ENCODE measurements around the gene DCDC1.

DCDC1 gene

GRCh38 chr11:31369348-31370329 is at the start of gene DCDC1, which contains the start of gene DNAJC24:
Gene DCDC1 (minus strand): TSS chr11:31369739. CDS start chr11:31328280, 41,459 bp downstream.
Gene DNAJC24 (plus strand): TSS chr11:31369860. CDS start chr11:31370749, 889 bp downstream.
- DNase-seq = peak; percentile 99

GRCh38 chr11:31419138-31419537 is 49.6 kb upstream of the DCDC1 start:
- DNase-seq = no peak

- DNase-seq = no peak
Measured at GRCh38 chr11:31417816-31418215, 48.3 kb upstream of the DCDC1 start.

- DNase-seq = peak; percentile 72
Measured at GRCh38 chr11:31417357-31417756, 47.8 kb upstream of the DCDC1 start.

GRCh38 chr11:31415435-31415834 is 45.9 kb upstream of the DCDC1 start:
- DNase-seq = no peak

GRCh38 chr11:31414338-31414737 is 44.8 kb upstream of the DCDC1 start:
- DNase-seq = peak; percentile 45

GRCh38 chr11:31412946-31413345 is 43.4 kb upstream of the DCDC1 start:
- DNase-seq = no peak

- no peak for DNase-seq
Measured at GRCh38 chr11:31408201-31408600, 38.7 kb upstream of the DCDC1 start.

GRCh38 chr11:31404614-31405013 is 35.1 kb upstream of the DCDC1 start:
- no peak for DNase-seq

- DNase-seq = peak; percentile 63
Measured at GRCh38 chr11:31397239-31397834, 27.8 kb upstream of the DCDC1 start.

- no peak for DNase-seq
Measured at GRCh38 chr11:31387379-31387778, 17.8 kb upstream of the DCDC1 start.

- no peak for DNase-seq
Measured at GRCh38 chr11:31383116-31383515, 13.6 kb upstream of the DCDC1 start.

- DNase-seq = no peak
Measured at GRCh38 chr11:31375879-31376278, 6.3 kb upstream of the DCDC1 start.

GRCh38 chr11:31366795-31367194 is 2.7 kb downstream of the DCDC1 start:
- DNase-seq = no peak

GRCh38 chr11:31361743-31362142 is 7.8 kb downstream of the DCDC1 start:
- no peak for DNase-seq

- DNase-seq = no peak
Measured at GRCh38 chr11:31355817-31356216, 13.7 kb downstream of the DCDC1 start.

GRCh38 chr11:31355131-31355530 is 14.4 kb downstream of the DCDC1 start:
- DNase-seq = no peak

GRCh38 chr11:31351168-31351567 is 18.4 kb downstream of the DCDC1 start:
- DNase-seq = no peak

GRCh38 chr11:31340903-31341572 is 28.5 kb downstream of the DCDC1 start:
- DNase-seq = peak; percentile 42

GRCh38 chr11:31337806-31338205 is 31.7 kb downstream of the DCDC1 start:
- DNase-seq = no peak

- DNase-seq = no peak
Measured at GRCh38 chr11:31328697-31329096, 40.8 kb downstream of the DCDC1 start.

GRCh38 chr11:31327417-31327816 is 42.1 kb downstream of the DCDC1 start:
- no peak for DNase-seq

- DNase-seq = no peak
Measured at GRCh38 chr11:31326470-31327148, 42.9 kb downstream of the DCDC1 start.
